Upper lobe of right lung (tissue), 1 donor: ENCODE measurements around the gene PCSK5. TPM values are rescaled to one million over a fixed set of nuclear protein-coding genes. Genes with fewer than 3 reads are reported as not detected.

ENCODE experiments used
- ATAC-seq: fragments of 200-7000 bp; cut with Tn5 transposase; one replicate; pipeline ENCODE4 v1.9.1; 2020; ENCODE audit warnings: mild to moderate bottlenecking, moderate library complexity
- DNase-seq: peaks from one replicate; pipeline ENCODE4 v3.0.0-alpha.2; 2020
- H3K27ac ChIP-seq: fragments of 200-600 bp; one replicate; pipeline ENCODE4 v1.8.0; 2022
- H3K27me3 ChIP-seq: fragments of 200-600 bp; one replicate; pipeline ENCODE4 v1.8.0; 2022; ENCODE audit warnings: mild to moderate bottlenecking
- H3K36me3 ChIP-seq: fragments of 200-600 bp; one replicate; pipeline ENCODE4 v1.8.0; 2022
- H3K4me1 ChIP-seq: fragments of 200-600 bp; one replicate; pipeline ENCODE4 v1.8.0; 2022
- H3K4me3 ChIP-seq: fragments of 200-600 bp; one replicate; pipeline ENCODE4 v1.8.0; 2022; ENCODE audit warnings: mild to moderate bottlenecking
- H3K9me3 ChIP-seq: fragments of 200-600 bp; one replicate; pipeline ENCODE4 v1.8.0; 2022
- intact Hi-C: fragments of 100-400 bp; cut with DNase I; formaldehyde crosslinking; loops from one replicate; pipeline ENCODE4 v1.11.0; 2022
- total RNA-seq: library from RNA; stranded (reverse); fragmentation: NEBNext Ultra II Directional; extraction: Animal tissue kit (Norgen Biotek cat#: 25700); gene quantifications from one replicate; pipeline ENCODE4 v1.2.1, GENCODE V29; 2021
- TF ChIP-seq, protein P1 (sequence below): fragments of 200-600 bp; IDR thresholded peaks from one replicate; pipeline ENCODE4 v1.8.0; 2022; ENCODE audit warnings: antibody characterized with exemption
- donor health status: DM: no; HTN: yes; CAD: no; lungs with severe emphysema.

PCSK5 gene
- total RNA-seq, 1 donor from 2014 or later = 18.1 TPM

GRCh38 chr9:76365028-76365427, 474.6 kb downstream of the PCSK5 start:
- Histone ChIP-seq H3K27ac (no peak overlapping the region), H3K4me3 (no peak overlapping the region), H3K27me3 (no peaks in the 10 kb centered on the region), H3K9me3 (no peaks in the 10 kb centered on the region), H3K4me1 (no peaks in the 10 kb centered on the region), H3K36me3 (no peaks in the 10 kb centered on the region)
- TF ChIP-seq, protein P1, sequence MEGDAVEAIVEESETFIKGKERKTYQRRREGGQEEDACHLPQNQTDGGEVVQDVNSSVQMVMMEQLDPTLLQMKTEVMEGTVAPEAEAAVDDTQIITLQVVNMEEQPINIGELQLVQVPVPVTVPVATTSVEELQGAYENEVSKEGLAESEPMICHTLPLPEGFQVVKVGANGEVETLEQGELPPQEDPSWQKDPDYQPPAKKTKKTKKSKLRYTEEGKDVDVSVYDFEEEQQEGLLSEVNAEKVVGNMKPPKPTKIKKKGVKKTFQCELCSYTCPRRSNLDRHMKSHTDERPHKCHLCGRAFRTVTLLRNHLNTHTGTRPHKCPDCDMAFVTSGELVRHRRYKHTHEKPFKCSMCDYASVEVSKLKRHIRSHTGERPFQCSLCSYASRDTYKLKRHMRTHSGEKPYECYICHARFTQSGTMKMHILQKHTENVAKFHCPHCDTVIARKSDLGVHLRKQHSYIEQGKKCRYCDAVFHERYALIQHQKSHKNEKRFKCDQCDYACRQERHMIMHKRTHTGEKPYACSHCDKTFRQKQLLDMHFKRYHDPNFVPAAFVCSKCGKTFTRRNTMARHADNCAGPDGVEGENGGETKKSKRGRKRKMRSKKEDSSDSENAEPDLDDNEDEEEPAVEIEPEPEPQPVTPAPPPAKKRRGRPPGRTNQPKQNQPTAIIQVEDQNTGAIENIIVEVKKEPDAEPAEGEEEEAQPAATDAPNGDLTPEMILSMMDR = no peak
- intact Hi-C loops = no loop called here
- ATAC-seq = no peak
- no peak for DNase-seq

DNA sequence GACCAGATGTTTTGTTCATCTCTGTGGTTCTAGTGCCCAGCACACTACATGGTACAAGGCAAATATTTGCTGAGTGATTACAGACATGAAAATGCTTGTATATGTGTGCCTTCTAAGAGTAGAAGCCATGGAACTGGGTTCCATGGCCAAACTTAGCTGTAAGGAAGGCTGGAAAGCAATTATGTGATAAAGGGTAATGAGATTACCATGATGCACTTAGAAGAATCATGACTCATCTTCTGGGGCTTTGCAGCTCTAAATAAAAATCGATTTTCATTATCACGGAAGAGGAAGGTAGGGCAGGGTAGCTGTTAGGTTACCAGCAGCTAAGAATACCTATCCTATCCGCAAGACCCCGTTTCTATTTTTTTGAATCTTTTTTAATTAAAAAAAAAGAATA, 475.8 kb downstream of the PCSK5 start:
- intact Hi-C loops = no loop called here
- H3K9me3 ChIP-seq = no peaks in the 10 kb centered on the region
- H3K27me3 ChIP-seq = no peaks in the 10 kb centered on the region
- ATAC-seq = no peak
- H3K4me1 ChIP-seq = no peaks in the 10 kb centered on the region
- TF ChIP-seq, protein P1 = no peak
- no peaks in the 10 kb centered on the region for H3K36me3 ChIP-seq
- H3K27ac ChIP-seq = no peak overlapping the region
- H3K4me3 ChIP-seq = no peak overlapping the region
- no peak for DNase-seq

DNA sequence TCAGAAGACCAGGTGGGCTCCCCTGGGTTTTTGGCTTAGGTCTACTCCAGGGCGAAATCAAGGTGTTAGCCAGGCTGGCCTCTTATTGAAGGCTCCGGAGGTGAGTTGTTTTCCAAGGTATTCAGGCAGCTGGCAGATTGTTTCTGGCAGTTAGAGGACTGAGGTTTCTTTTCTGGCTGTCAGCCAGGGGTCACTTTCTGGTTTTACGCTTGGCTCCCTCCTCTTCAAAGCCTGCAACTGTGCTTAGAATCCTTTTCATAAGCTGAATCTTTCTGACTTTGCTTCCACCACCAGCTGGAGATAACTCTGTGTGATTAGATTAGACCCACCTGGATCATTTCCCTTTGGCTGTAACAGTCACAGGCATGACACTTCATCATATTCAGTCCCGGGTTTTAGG, 479.1 kb downstream of the PCSK5 start:
- Histone ChIP-seq H3K4me3 (no peak overlapping the region), H3K9me3 (no peaks in the 10 kb centered on the region), H3K4me1 (peaks cover 5% of the 10 kb centered on the region), H3K36me3 (no peaks in the 10 kb centered on the region), H3K27ac (no peak overlapping the region), H3K27me3 (no peaks in the 10 kb centered on the region)
- DNase-seq = no peak
- intact Hi-C loops = no loop called here
- no peak for ATAC-seq
- TF ChIP-seq, protein P1 = no peak

DNA sequence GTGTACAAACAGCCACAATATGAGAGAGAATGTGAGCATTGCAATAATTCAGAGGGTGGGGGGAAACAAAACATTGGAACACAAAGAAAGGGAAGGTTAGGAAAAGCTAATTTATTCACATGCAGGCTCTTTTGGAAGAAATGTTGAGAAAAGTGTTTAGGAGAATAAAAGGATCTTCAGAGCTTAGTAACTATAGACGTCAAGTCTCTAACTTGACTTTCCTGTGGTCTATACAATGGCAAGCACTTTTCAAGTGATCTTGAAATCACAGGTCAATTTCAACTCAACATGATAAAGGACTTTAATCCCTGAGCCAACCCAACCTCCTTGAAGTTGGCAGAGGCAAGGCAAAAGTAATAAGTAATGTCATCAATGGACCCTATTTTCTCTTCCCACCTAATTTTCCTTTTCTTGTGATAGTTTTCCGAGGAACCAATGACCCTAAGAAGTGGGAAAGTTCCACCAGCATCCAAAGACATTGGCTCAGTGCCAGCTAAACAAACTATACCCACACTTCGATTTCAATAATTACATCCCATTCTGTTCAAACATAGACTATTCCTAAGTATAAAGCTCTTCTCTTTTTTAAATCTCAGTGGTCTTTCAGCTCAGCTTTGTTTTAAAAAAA, 480.0 kb downstream of the PCSK5 start:
- H3K9me3 ChIP-seq = no peaks in the 10 kb centered on the region
- no peak for ATAC-seq
- DNase-seq = no peak
- H3K4me1 ChIP-seq = peaks cover 14% of the 10 kb centered on the region
- no peak overlapping the region for H3K27ac ChIP-seq
- no peaks in the 10 kb centered on the region for H3K27me3 ChIP-seq
- intact Hi-C loops = no loop called here
- no peak overlapping the region for H3K4me3 ChIP-seq
- TF ChIP-seq, protein P1 = no peak
- H3K36me3 ChIP-seq = no peaks in the 10 kb centered on the region

DNA sequence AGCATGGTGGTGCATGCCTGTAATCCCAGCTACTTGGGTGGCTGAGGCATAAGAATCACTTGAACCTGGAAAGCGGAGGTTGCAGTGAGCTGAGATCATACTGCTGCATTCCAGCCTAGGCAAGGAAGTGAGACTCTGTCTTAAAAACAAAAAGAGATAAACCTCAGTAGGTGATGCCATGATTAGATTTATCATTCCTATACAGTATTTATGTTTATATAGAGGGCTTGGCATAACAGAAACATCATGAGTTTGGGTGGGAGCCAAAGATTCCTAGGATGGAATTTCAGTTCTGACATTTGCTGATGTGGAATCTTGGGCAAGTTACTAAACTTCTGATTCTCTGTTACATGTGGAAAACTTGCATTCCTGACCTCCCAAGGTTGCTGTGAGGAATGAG, 481.4 kb downstream of the PCSK5 start:
- H3K36me3 ChIP-seq = no peaks in the 10 kb centered on the region
- TF ChIP-seq, protein P1 = no peak
- ATAC-seq (no peak), DNase-seq (no peak)
- no peak overlapping the region for H3K4me3 ChIP-seq
- no peaks in the 10 kb centered on the region for H3K9me3 ChIP-seq
- intact Hi-C loops = no loop called here
- no peaks in the 10 kb centered on the region for H3K27me3 ChIP-seq
- no peak overlapping the region for H3K27ac ChIP-seq
- H3K4me1 ChIP-seq = peaks cover 17% of the 10 kb centered on the region

GRCh38 chr9:76372336-76372735, 481.9 kb downstream of the PCSK5 start:
- ATAC-seq (no peak), DNase-seq (no peak)
- peaks cover 17% of the 10 kb centered on the region for H3K4me1 ChIP-seq
- H3K4me3 ChIP-seq = no peak overlapping the region
- TF ChIP-seq, protein P1 = no peak
- no peaks in the 10 kb centered on the region for H3K9me3 ChIP-seq
- H3K27ac ChIP-seq = no peak overlapping the region
- H3K36me3 ChIP-seq = no peaks in the 10 kb centered on the region
- intact Hi-C loops = no loop called here
- no peaks in the 10 kb centered on the region for H3K27me3 ChIP-seq
